Activated B cell treated with CpG ODN at 0.5 μM for 24 hours (primary cell): ENCODE measurements around the gene CAMTA1. TPM values are rescaled to one million over a fixed set of nuclear protein-coding genes. Genes with fewer than 3 reads are reported as not detected.

Experiments
- ATAC-seq: fragments of 200-7000 bp; cut with Tn5 transposase; one replicate; pipeline ENCODE4 v1.10.0; 2021; ENCODE audit warnings: low read depth, mild to moderate bottlenecking, moderate library complexity
- CTCF ChIA-PET: fragments of 350-600 bp; sonication (Branson Sonifier 250); formaldehyde crosslinking; loops from one replicate; lab custom pipeline; 2021; ENCODE audit warnings: antibody characterized with exemption; lab: Charles Lee
- POLR2A ChIA-PET: fragments of 350-600 bp; sonication (Branson Sonifier 250); formaldehyde crosslinking; loops from one replicate; lab custom pipeline; 2021; ENCODE audit warnings: antibody characterized with exemption; lab: Charles Lee
- DNase-seq: peaks from one replicate; pipeline ENCODE4 v3.0.0; 2022
- H3K27ac Mint-ChIP-seq: one replicate; pipeline ENCODE4 v1.8.0; 2020; ENCODE audit warnings: mixed read lengths
- H3K27me3 Mint-ChIP-seq: one replicate; pipeline ENCODE4 v1.8.0; 2021; ENCODE audit warnings: mixed read lengths
- H3K36me3 Mint-ChIP-seq: one replicate; pipeline ENCODE4 v1.8.0; 2021; ENCODE audit warnings: low read depth, mixed read lengths
- H3K4me1 Mint-ChIP-seq: one replicate; pipeline ENCODE4 v1.8.0; 2021; ENCODE audit warnings: mixed read lengths
- H3K4me3 Mint-ChIP-seq: one replicate; pipeline ENCODE4 v1.8.0; 2020; ENCODE audit warnings: mild to moderate bottlenecking, mixed read lengths
- H3K9me3 Mint-ChIP-seq: one replicate; pipeline ENCODE4 v1.8.0; 2020; ENCODE audit warnings: mixed read lengths
- intact Hi-C: fragments of 100-400 bp; cut with micrococcal nuclease; formaldehyde crosslinking; loops from one replicate; pipeline ENCODE4 v1.15.1; 2024
- total RNA-seq: library from RNA; stranded (reverse); gene quantifications from 2 replicates; pipeline ENCODE4 v1.2.3, GENCODE V29; 2022
- TF ChIP-seq, protein P1 (sequence below): fragments of 200-600 bp; IDR thresholded peaks from one replicate; pipeline ENCODE4 v1.8.0; 2022; ENCODE audit warnings: antibody characterized with exemption, mild to moderate bottlenecking

Gene CAMTA1
- total RNA-seq, 1 donor from 2014 or later, result 49.8 TPM

DNA sequence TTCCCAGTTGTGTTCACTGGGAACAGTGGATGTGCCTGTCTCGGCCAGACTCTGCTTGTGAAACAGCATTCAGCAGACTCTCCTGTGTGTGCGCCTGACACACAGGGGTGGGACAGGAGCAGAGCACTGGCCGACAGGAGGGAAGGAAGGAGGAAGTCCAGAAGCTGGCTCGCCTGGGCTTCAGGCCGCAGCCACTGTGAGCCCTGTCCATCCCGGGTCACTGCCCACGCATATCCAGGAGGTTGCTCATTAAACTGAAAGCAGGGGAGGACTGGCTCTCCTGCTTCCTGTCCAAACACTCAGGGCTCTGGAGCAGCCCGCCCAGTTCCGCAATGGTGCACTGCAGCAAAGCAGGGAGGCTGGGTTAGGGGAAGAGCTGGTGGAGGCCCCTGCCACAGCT is 767.1 kb downstream of the CAMTA1 start:
- H3K27me3 Mint-ChIP-seq, result peaks cover 4% of the 10 kb centered on the region
- H3K9me3 Mint-ChIP-seq, result no peaks in the 10 kb centered on the region
- DNase-seq, result no peak
- no peaks in the 10 kb centered on the region for H3K4me1 Mint-ChIP-seq
- CTCF ChIA-PET, result no interaction called here
- no peak overlapping the region for H3K4me3 Mint-ChIP-seq
- no peaks in the 10 kb centered on the region for H3K36me3 Mint-ChIP-seq
- intact Hi-C loops, result no loop called here
- no peak overlapping the region for H3K27ac Mint-ChIP-seq
- TF ChIP-seq, protein P1, sequence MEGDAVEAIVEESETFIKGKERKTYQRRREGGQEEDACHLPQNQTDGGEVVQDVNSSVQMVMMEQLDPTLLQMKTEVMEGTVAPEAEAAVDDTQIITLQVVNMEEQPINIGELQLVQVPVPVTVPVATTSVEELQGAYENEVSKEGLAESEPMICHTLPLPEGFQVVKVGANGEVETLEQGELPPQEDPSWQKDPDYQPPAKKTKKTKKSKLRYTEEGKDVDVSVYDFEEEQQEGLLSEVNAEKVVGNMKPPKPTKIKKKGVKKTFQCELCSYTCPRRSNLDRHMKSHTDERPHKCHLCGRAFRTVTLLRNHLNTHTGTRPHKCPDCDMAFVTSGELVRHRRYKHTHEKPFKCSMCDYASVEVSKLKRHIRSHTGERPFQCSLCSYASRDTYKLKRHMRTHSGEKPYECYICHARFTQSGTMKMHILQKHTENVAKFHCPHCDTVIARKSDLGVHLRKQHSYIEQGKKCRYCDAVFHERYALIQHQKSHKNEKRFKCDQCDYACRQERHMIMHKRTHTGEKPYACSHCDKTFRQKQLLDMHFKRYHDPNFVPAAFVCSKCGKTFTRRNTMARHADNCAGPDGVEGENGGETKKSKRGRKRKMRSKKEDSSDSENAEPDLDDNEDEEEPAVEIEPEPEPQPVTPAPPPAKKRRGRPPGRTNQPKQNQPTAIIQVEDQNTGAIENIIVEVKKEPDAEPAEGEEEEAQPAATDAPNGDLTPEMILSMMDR, result no peak
- POLR2A ChIA-PET, result no interaction called here
- no peak for ATAC-seq

DNA sequence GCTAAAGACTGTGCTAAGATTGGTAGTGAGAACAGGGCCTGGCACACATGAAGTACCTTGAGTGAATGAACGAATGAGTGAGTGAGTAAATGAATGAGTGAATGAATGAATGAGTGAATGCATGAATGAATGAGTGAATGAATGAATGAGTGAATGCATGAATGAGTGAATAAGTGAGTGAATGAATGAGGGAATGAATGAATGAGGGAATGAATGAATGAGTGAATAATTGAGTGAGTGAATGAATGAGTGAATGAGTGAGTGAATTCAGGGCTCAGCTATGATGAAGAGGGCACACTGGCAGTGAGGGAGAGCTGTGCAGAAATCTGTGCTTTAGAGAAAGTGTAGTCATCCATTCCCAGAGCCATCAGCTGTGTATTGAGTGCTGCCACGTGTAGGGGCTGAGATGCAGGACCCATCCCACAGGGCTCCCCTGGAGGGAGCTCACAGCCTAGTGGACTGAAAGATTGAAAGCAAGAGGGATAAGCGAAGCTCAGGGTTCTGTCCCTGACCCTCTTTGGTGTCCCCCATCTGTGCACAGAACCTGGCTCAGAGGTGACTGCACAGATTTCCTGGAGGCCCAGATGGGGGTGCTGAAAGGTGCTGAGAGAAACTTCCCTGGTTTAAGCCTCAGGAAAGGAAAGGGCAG is 767.9 kb downstream of the CAMTA1 start:
- TF ChIP-seq, protein P1, result no peak
- Mint-ChIP-seq H3K27me3 (peaks cover 4% of the 10 kb centered on the region), H3K27ac (no peak overlapping the region), H3K9me3 (no peaks in the 10 kb centered on the region), H3K4me1 (no peaks in the 10 kb centered on the region), H3K4me3 (no peak overlapping the region), H3K36me3 (no peaks in the 10 kb centered on the region)
- POLR2A ChIA-PET, result no interaction called here
- CTCF ChIA-PET, result no interaction called here
- ATAC-seq (no peak), DNase-seq (no peak)
- intact Hi-C loops, result no loop called here

DNA sequence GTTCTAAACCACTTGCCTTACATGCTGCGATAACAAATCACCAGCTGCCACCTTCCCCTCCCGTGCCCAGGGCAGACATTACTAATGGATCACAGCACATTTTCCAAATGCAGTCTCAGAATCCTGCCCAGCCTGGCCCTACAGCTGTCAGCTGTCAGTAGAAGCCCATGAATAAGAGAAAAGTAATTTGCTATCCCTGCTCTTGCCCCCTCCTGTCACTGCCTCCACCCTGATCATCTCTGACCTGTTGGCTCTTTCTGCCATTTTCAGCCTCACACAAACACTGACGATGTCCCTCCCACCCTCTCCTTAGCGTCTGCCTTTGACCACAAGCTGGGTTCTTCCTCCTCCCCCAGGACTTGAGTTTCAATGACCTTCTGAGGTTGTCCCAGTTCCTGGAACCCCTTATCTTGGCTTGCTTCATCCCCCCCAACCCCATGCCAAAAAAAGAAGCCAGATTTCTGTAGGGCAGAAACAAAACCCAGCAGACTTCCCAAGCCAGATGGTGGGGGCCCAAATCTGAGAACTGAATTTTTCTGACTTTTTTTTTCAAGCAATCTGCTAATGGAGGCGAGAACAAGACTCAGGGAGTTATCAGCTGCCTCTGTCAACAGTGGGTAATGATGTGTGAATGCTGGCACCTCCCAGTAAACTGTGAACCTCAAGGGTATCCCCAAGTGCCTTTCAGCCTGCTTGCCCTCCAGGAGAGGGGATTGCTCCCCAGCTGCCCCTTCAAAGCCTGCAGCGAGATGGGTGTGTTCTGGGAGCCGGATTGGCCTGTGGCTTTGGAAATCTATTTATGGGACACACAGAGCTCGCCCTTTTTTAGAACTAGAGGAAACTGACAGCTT is 769.4 kb downstream of the CAMTA1 start:
- Mint-ChIP-seq H3K4me1 (no peaks in the 10 kb centered on the region), H3K27ac (no peak overlapping the region), H3K4me3 (no peak overlapping the region), H3K9me3 (no peaks in the 10 kb centered on the region), H3K36me3 (no peaks in the 10 kb centered on the region), H3K27me3 (no peaks in the 10 kb centered on the region)
- DNase-seq (no peak), ATAC-seq (no peak)
- TF ChIP-seq, protein P1, result no peak
- intact Hi-C loops, result no loop called here
- POLR2A ChIA-PET, result no interaction called here
- CTCF ChIA-PET, result no interaction called here

DNA sequence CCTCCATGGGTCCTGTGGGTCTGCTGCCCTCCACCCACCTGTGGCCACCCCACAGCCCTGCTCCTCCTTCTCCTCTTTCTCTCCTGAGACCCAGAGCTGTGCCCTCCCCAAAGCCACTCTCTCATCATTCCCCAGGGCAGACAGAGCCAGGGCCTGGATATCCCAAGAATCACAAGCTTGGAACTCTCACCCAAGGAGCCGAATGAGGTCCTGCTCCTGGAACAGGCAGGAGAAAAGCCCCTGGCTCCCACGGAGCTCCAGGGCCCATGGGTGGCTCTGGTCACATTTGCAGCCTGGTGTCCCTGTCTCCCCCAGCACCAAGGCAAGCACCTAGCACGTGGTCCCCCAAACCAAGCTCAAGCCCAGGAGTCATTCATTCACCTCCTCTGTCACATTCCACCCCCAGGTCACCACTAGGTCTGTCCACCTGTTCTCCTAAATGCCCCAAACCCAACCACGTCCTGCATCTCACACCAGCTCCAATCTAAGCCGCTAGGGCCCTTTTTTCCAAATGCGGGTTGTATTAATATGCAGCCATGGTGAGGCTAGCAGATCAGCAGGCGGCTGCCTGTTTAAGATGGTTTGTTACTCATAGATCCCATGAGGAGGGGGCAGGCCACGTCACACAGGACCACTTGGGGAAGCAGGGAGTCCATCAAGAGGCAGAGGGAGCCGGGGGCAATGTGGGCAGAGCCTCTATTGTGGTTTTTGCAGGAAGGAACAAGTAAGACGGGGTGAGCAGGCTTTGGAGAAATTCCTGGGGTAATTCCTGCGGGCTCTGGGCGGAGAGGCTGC is 770.3 kb downstream of the CAMTA1 start:
- no peaks in the 10 kb centered on the region for H3K9me3 Mint-ChIP-seq
- H3K27ac Mint-ChIP-seq, result no peak overlapping the region
- intact Hi-C loops, result no loop called here
- ATAC-seq, result no peak
- TF ChIP-seq, protein P1, result no peak
- no peaks in the 10 kb centered on the region for H3K36me3 Mint-ChIP-seq
- POLR2A ChIA-PET, result no interaction called here
- no peak for DNase-seq
- no peaks in the 10 kb centered on the region for H3K27me3 Mint-ChIP-seq
- no peak overlapping the region for H3K4me3 Mint-ChIP-seq
- CTCF ChIA-PET, result no interaction called here
- H3K4me1 Mint-ChIP-seq, result no peaks in the 10 kb centered on the region
